Activated CD4-positive, CD25-positive, alpha-beta regulatory T cell treated with anti-CD3 and anti-CD28 coated beads, Interleukin-2, amount 50 U/mL, for 16 hours (primary cell): Measurements from ENCODE around the gene ITPR3.
"Not testable (repeated sequence)": the region's sequence is repeated elsewhere in the genome, so short reads cannot be mapped to it uniquely, and the experiment has no call there.

Experiments used
- DNase-seq: peaks from one replicate; pipeline ENCODE4 v3.0.0-alpha.2; 2020; ENCODE audit warnings: low read depth, low spot score

ITPR3 gene

DNA sequence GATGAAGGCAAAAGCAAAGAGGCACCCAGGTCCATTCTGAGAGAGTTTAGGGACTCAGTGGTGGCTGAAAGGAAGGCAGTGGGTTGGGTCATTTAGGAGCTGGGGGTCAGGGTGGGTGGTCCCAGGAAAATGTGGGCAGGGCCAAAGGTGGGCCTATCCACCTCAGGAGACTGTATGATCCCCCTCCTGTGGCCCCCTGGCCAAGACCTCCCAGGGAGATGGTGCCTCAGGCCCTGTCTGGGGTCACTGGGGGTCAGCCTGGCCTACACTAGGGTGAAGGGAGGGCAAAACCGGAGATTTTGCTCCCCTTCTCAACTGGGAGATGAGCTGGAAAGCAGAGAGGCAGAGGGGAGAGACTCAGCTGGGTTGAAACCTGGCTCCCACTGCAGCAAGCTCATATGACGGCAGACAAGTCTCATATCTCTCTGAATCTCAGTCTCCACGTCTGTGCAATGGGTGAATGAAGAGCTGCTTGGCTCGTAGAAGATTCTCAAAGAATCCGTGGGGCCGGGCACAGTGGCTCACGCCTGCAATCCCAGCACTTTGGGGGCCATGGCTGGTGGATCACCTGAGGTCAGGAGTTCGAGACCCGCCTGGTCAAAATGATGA lies 29.6 kb upstream of the ITPR3 start:
- DNase-seq, result no peak

DNA sequence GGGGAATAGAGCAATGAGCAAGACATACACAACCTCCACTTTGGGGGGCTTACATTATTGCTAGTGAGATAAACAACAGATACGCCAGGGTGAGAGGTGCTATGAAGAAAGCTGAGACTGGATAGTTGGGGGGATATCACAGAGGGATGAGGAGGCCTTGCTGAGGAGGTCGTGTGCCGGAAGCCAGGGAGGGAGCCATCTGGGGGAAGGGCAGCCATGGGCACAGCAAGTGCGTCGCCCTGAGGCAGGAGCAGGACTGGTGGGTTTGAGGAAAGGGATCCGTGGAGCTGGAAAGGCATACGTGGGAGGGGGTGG lies 28.9 kb upstream of the ITPR3 start:
- no peak for DNase-seq

DNA sequence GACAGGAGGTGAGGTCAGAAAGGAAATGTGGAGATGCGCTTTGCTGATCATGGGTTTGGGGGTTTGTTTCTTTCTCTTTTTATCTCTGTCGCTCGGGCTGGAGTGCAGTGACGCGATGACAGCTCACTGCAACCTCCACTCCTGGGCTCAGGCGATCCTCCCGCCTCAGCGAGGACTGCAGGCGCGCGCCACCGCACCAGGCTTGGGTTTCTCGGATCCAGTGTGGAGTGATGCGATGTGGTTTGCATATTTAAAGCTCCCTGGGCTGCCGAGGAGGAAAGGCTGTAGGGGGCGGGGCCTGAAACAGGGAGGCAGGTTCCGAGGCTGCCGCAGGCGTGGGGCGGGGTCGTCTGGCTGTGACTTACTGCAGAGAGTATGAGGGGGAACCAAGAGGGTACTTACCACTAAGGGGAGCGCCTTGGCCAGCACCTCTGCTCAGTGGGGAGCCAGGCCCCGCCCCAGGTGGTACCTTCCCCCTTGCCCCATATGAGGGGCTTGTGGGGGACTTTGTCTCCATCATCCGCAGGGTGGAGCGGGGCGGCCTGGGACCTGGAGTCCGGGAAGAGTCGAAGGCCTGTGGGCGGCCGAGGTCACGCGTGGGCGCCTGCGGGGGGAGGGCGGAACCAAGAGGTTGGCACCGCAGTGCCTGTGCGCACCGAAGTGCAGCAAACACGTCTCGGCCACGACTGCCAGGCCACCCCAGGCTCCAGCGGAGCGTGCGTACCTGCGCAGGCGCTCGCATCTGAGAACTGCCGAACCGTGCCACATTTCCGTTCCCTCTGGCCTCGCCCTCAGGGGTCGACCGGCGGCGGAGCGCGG lies 28.3 kb upstream of the ITPR3 start:
- DNase-seq, result no peak

DNA sequence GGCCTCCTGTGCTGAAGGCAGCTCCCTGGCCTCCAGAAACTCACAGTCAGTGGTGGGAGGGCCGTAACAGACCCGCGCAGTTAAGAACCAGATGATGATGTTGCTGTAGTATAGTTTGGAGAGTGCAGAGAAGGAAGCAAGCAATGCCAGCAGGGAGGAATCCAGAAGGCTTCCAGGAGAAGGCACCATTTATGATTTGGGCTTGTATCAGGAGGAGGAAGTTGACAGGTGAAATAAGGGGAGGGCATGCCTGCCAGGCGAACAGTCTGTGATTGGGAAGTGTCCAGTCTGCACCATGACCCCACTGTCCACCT lies 27.8 kb upstream of the ITPR3 start:
- DNase-seq, result no peak

DNA sequence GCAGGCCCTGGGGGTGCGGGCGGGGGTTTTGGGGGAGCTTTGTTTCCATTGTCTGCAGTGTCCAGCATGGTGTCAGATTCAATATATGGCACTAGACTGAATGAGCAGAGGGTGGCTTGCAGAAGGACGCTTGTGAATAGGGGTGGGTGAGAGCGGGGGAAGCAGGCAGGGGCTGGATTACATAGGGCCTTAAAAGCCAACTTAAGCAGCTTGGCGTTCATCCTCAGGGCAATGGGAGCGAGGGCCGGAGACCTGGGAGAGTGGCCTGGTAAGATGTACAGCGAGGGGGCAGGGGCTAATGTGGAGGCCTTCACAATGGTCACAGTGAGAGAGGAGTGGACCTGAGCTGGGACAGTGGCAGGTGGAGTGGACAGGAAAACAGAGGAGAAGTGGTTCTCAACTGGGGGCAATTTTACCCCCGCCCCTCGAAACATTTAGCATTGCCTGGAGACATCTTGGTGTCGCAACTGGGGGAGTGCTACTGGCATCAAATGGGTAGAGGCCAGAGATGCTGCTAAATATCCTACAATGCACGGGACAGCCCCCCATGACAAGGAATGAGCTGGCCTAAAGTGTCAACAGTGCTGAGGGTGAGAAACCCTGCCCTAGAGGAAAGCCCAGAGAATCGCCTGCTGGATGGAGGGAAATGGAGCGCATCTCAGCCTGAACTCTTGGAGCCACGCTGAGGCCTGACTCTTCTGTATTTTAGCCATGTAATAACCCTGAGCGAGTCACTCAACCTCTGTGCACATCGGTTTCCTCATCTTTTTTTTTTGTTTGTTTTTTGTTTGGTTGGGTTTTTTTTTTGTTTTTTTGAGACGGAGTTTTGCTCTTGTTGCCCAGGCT lies 25.9 kb upstream of the ITPR3 start:
- no peak for DNase-seq

DNA sequence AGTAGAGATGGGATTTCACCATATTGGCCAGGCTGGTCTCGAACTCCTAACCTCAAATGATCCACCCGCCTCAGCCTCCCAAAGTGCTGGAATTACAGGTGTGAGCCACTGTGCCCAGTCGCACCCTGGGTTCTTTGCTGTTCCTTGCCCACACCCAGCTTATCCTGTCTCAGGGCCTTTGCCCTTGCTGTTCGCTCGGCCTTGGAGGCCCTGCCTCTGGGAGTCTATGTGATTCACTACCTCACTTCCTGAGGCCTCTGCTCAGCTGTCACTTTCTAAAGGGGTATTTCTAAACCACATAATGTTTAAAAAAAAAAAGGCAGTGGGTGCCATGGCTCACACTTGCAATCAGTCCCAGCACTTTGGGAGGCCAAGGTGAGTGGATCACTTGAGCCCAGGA lies 24.2 kb upstream of the ITPR3 start:
- not testable (repeated sequence) for DNase-seq

DNA sequence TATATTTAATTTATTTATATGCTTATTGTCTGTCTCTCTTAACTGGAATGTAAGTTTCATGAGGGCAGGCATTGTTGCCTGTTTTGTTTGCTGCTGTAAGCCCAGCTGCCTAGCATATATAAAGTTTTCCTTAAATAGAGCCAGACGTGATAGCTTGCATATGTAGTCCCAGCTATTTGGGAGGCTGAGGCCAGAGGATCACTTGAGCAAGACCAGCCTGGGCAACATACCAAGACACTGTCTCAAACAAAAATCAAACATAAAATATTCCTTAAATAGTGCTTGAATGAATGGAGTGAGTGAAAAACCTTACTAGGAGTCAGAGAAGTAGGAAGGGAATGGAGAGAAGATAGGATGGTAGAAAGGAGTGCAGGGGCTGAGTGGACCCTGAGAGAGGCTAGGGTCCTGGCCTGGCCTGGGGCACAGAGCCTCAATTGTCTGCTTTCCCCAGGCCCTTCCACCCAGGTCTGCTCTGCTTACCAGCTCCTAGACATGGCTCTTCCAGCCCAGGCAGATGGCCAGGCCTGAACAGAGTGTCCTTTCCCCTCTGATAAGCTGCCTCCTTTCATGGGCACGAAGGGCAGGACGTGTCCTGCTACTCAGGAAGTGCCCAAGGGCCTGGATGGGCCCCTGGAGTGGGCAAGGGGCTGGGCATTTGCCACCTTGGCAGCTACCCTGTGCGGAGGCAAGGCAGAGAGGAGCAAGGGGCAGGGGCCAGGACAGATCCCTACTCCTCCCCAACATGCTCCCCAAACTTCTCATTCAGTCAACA lies 23.4 kb upstream of the ITPR3 start:
- DNase-seq, result no peak

DNA sequence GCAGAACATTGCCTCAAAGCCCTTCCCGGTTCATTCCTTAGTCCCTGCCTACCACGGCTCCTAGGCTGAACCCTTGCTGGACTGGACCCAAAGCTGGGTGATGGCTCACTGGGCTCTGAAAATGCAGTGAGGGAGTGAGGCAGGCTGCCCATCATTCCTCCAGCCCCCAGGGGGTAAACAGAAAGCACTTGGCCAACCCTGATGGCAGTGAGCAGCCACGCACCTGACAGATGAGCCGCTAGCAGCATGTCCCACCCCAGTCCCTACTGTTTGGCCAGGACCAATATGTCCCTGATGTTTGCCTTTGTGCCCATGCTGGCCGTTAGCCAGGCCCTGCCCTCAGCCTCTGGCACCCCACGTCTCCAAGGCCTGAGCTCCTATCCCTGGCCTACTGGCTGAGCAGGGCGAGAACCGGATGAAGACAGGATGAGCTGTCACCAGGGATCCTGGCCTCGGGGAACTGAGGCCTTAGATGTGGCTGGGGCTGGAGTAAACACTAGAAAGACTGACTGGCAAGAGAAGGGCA lies 21.6 kb upstream of the ITPR3 start:
- DNase-seq, result no peak

DNA sequence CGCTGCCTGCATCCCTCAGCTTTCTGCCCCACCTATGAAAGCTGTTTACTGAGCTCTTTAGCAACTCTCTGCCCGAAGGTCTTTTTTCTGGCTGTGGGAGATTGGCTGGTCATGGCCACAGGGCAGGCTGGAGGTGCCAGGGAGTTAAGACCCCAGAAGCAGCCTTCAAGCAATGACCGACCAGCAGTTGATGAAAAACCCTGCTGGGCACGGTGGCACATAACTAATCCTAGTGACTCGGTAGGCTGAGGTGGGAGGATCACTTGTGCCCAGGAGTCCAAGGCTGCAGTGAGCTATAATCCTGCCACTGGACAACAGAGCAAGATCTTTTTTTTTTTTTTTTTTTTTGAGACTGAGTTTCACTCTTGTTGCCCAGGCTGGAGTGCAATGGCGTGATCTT lies 20.4 kb upstream of the ITPR3 start:
- DNase-seq, result no peak

DNA sequence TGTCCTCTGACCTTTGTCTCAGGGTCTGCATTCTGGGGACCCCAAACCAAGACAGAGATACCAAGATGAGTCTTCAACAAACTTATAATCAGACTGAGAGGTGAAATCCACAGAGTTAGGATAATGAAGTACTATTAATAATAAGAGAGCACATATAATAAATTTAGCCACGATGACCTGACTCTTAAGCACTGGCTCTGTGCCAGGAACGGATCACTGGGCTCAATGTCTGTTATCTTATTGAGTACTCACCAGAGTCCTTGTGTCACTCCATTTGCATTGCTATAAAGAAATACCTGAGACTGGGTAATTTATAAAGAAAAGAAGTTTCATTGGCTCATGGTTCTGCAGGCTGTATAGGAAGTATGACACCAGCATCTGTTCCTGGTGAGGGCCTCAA lies 18.9 kb upstream of the ITPR3 start:
- DNase-seq, result no peak

DNA sequence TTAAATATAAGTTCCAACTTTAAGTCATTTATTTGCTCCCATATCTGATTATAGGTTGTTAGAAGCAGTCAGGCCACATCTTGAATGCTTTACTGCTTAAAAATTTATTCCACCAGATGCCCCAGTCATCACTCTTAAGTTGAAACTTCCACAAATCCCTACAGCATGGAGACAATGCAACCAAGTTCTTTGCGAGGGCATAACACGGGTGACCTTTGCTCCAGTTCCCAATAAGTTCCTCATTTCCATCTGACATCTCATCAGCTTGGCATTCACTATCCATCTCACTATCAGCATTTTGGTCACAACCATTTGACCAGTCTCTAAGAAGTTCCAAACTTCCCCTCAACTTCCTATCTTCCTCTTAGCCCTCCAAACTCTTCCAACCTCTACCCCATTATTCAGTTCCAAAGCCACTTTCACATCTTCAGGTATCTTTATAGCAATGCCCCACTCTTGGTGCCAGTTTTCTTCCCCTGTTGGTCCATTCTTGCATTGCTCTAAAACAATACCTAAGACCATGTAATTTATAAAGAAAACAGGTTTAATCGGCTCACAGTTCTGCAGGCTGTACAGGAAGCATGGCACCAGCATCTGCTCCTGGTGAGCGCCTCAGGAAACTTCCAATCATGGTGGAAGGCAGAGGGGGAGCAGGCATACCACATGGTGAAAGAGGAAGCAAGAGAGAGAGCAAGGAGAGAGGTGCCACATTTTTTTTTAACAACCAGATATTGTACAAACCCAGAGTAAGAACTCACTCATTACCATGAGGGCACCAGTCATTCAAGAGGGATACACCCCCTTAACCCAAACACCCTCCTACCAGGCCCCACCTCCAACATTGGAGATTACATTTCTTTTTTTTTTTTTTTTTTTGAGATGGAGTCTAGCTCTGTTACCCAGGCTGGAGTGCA lies 15.9 kb upstream of the ITPR3 start:
- DNase-seq, result no peak

DNA sequence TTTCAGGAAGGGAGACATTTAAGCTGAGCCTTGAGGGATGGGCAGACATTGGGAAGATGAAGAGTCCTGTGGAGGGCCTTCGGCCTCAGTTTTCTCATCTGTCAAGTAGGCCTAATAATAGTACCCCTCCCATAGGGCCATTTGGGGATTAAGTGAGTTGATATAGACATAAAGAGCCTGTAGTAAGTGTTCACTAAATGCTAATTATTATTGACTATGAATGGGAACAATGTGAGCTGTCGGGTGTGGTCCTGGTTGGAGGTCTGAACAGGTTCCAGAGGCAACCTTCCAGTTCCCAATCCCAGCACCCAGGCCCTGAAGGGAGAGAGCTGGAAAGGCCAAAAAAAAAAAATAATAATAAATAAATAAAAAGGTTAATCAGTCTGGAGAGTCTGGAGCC lies 14.5 kb upstream of the ITPR3 start:
- no peak for DNase-seq

DNA sequence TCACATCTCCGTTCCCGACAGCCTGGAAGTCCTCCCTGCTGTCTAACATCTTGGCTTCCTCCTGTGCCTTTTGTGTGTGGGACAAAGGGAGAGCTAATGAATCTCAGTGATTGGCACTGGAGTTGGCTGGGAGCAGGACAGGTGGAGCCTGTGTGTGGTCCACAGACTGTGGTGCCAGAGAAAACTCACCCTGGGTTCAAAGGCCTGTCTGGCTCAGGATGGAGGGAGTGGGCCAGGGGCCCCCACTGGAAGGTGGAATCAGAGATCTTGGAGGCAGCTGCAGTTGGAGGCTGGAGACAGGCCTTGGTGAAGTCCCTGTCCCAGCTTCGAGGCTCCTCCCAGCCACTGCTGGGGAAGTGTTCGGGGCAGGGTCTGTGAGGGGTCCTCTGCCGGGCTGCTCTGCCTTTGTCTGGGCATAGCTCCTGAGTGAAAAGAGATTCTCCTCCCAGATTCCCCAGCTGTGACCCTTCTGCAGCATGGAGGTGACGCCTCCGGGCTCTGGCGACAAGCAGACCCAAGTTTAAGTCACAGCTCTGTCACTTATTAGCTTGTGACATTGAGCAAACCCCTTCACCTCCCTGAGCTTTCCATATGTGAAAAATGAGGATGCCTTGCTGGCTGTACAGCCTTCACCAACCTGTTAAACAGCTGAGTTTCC lies 13.9 kb upstream of the ITPR3 start:
- no peak for DNase-seq

DNA sequence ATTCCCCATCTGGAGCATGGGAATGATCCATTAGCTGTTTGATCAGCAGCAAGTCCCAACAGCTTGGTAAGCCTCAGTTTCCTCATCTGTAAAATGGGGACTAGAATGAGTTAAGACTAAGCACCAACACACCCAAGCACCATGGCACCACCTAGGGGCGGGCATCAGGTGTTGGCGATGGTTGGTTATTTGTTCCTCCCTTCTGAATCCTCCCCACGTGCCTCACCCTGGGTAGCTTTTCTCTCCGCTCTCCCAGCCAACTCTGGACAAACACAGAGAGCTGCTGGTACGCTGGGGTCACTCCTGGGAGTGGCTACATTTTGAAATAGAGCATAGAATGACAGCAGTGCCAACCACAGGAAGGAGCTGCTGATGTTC lies 13.3 kb upstream of the ITPR3 start:
- no peak for DNase-seq

DNA sequence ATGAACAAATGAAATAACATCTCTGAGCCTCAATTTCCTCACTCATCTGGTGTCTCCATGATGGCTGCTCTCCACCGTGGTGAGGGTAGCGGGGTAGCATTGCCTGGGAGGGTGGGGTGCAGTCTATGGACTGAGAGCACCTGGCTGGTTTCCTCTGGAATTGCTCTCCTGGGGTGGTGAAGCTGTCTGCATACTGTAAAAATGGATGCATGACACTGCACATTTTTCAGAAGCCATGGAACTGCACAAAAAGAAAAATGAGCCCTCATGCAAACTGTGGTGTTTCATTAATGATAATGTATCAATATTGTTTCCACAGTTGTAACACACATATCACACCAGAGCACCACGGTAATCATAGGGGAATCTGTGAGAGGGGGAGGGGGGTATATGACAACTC lies 12.1 kb upstream of the ITPR3 start:
- DNase-seq, result no peak

DNA sequence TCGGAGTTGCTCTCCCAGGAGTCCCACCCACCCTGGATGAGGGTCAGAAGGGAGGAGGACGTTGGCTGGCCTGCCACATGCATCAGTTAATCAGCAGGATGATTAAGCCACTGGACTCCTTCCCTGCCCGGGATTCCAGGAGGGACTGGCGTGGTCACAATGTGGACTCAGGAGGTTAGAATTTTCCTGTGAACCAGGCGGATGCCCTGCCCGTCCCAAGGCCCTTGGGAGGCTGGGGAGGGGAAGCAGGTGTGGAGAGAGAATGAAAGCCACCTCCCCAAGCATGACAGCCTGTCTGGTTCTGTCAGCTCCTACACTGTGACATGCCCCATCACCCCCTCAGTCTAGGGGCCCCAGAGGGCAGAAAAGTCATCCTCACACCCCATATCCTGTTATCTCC lies 11.6 kb upstream of the ITPR3 start:
- no peak for DNase-seq

DNA sequence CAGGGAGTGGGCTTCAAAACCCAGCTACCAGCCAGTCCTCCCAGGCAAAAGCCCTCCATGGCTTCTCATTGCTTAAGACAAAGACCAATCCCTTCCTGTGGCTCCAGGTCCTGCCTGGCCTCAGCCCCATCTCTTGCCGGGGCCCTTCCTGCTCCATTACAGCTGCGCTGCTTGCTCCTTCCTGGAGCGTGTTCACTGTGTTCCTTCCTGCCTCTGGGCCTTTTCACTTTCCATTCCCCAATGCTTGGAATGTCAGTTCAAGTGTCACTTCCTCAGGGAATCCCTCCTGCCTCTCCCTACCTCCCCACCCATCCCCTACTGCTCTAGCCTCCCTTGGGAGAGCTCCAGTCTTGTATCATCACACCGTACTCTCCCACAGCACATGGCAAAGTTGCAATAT lies 11.1 kb upstream of the ITPR3 start:
- DNase-seq, result no peak

DNA sequence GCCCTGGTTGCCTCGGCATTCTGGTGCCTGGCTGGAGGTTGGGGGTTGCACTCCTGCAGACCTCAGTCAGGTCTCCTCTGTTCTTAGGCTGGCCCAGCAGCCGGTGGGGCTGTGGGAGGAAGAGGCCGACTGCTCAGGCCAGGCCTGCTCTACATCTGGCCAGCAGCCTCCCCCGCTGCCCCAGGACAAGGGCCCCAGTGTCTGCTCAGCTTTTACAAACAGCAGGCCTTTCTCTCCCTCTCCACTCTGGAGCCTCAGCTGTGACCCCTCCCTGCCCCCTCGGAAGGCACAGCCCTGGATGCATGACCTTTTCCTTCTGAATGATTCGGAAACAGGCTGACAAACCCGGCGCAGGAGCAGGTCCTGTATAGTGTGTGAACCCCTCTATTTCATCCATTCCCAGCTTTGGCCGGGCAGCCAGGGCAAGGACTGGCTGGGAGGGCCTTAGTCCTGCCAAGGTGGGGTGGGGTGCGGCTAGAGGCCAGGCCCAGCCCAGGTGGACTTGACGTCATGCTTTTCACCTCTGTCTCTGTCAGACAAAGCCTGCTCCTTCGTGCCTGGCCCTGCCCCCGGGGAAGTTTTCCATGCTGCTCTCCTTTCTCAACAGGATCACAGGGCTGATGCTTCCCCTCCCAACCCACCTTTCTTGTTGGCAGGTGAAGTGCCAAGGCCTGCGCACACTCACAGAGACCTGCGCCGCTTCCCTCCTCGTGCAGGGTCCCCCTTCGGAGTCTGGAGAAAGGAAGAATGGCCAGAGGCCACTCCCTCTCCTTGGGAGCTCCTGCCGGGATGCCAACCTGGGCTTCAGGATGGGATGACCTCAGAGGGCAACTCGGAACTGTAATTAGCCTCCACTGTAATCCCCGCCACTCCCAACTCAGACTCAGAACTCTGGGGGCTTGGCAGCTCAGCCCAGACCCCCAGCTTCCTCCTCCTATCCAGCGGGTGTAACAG lies 10.1 kb upstream of the ITPR3 start:
- DNase-seq, result no peak

DNA sequence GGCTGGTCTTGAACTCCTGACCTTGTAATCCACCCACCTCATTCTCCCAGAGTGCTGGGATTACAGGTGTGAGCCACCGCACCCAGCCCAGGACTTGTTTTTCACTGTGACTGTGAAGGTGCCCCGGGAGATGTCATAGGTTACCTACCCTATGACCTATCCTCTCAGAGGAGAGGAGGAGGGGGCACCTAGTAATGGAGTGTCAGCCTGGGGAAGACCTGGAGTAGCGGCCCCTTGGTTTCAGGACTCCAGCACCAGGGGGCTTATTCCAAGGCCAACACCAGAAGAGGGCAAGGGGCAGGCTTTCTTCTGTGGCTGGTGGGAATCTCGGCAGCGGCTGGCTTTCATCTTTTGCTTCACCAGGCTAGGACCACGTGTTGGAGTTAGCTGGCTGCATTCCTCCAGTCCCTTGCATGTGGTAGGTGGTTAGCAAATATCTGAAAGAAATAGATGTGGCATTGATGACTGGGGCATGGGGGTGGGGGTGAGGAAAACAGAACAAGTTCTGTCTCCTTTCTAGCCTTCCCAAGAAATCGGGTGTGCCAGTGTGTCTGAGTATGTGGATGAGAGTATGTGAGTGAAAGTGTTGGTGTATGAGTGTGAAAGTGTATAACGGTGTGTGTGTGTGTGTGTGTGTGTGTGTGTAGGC lies 7.9 kb upstream of the ITPR3 start:
- DNase-seq, result no peak
